CD14-positive monocyte (primary cell): ENCODE results near the gene HDAC4. TPM values are rescaled to one million over a fixed set of nuclear protein-coding genes. Genes with fewer than 3 reads are reported as not detected.

Experiments used
- DNase-seq, 3 donors: peaks; one replicate each; pipeline ENCODE4 v3.0.0-alpha.2; 2011 to 2022
- H2AFZ ChIP-seq: 2 replicates; pipeline ENCODE4 v1.6.0; 2012; ENCODE audit warnings: mild to moderate bottlenecking, low read depth, low read length, inconsistent platforms; ENCODE audit not compliant: insufficient read depth, poor library complexity, severe bottlenecking
- H3K27ac ChIP-seq, 2 donors: 1 replicate in 1 of 2; 2 replicates in 1 of 2; pipeline ENCODE4 v1.5.1; 2012 to 2013; ENCODE audit warnings: low read length in 2 of 2, control low read depth in 1 of 2, inconsistent platforms in 1 of 2, low read depth in 1 of 2, mild to moderate bottlenecking in 1 of 2
- H3K27me3 ChIP-seq, 2 donors: one replicate each; pipeline versions ENCODE4 v1.6.0 to v1.6.1; 2011 to 2013; ENCODE audit warnings: low read length in 2 of 2; ENCODE audit not compliant: control insufficient read depth in 2 of 2, insufficient read depth in 2 of 2
- H3K36me3 ChIP-seq, 2 donors: replicated peaks in 1 of 2; 1 replicate in 1 of 2; 2 replicates in 1 of 2; pipeline versions ENCODE4 v1.5.1 to v1.6.1; 2012 to 2013; ENCODE audit warnings: low read length in 2 of 2, control low read depth in 1 of 2, inconsistent platforms in 1 of 2, mild to moderate bottlenecking in 1 of 2; ENCODE audit not compliant: insufficient read depth in 2 of 2, control insufficient read depth in 1 of 2
- H3K4me1 ChIP-seq, 2 donors: 1 replicate in 1 of 2; 2 replicates in 1 of 2; pipeline versions ENCODE4 v1.5.1 to v1.6.1; 2012 to 2013; ENCODE audit warnings: low read length in 2 of 2, control low read depth in 1 of 2, inconsistent platforms in 1 of 2, mild to moderate bottlenecking in 1 of 2, moderate library complexity in 1 of 2; ENCODE audit not compliant: insufficient read depth in 2 of 2, control insufficient read depth in 1 of 2
- H3K4me2 ChIP-seq: replicated peaks from 2 replicates; pipeline ENCODE3; 2012; ENCODE audit warnings: low read length, moderate library complexity, mild to moderate bottlenecking; ENCODE audit not compliant: poor library complexity, severe bottlenecking; ENCODE audit errors: extremely low read depth
- H3K4me3 ChIP-seq, 3 experiments: fragments of 200-600 bp in 1 of 3; sonication (generic) in 1 of 3; replicated peaks in 1 of 3; 1 replicate in 2 of 3; 2 replicates in 1 of 3; pipeline ENCODE4 v1.5.1; 2011 to 2013; ENCODE audit warnings: low read length in 3 of 3, mild to moderate bottlenecking in 3 of 3, control low read depth in 2 of 3, low read depth in 2 of 3, inconsistent platforms in 1 of 3, moderate library complexity in 1 of 3
- H3K79me2 ChIP-seq: 2 replicates; pipeline ENCODE4 v1.6.0; 2012; ENCODE audit warnings: mild to moderate bottlenecking, control low read depth, inconsistent platforms, low read length, moderate library complexity; ENCODE audit not compliant: insufficient read depth
- H3K9ac ChIP-seq: 2 replicates; pipeline ENCODE4 v1.6.0; 2017; ENCODE audit warnings: low read length, mild to moderate bottlenecking; ENCODE audit not compliant: insufficient read depth, poor library complexity, severe bottlenecking
- H3K9me3 ChIP-seq, 2 donors: replicated peaks in 1 of 2; 1 replicate in 1 of 2; 2 replicates in 1 of 2; pipeline versions ENCODE4 v1.5.1 to v1.6.1; 2012 to 2013; ENCODE audit warnings: low read length in 2 of 2, control low read depth in 1 of 2; ENCODE audit not compliant: control insufficient read depth in 1 of 2, insufficient read depth in 1 of 2
- H4K20me1 ChIP-seq: 2 replicates; pipeline ENCODE4 v1.6.0; 2012; ENCODE audit warnings: mild to moderate bottlenecking, low read length, control low read depth, moderate library complexity; ENCODE audit not compliant: insufficient read depth
- H3K27ac Mint-ChIP-seq, 7 donors: one replicate each; pipeline ENCODE4 v1.8.0; 2020; ENCODE audit warnings: mild to moderate bottlenecking in 7 of 7, mixed read lengths in 7 of 7, moderate library complexity in 6 of 7, inconsistent platforms in 2 of 7
- H3K27me3 Mint-ChIP-seq, 3 donors: one replicate each; pipeline ENCODE4 v1.8.0; 2021 to 2022; ENCODE audit warnings: low read depth in 3 of 3, mild to moderate bottlenecking in 3 of 3, mixed read lengths in 3 of 3, moderate library complexity in 3 of 3, inconsistent platforms in 1 of 3
- H3K36me3 Mint-ChIP-seq, 2 donors: one replicate each; pipeline ENCODE4 v1.8.0; 2020; ENCODE audit warnings: mixed read lengths in 2 of 2, inconsistent platforms in 1 of 2, mild to moderate bottlenecking in 1 of 2
- H3K4me1 Mint-ChIP-seq: one replicate; pipeline ENCODE4 v1.8.0; 2020; ENCODE audit warnings: mild to moderate bottlenecking, mixed read lengths
- H3K4me3 Mint-ChIP-seq, 2 donors: one replicate each; pipeline ENCODE4 v1.8.0; 2020; ENCODE audit warnings: mild to moderate bottlenecking in 2 of 2, mixed read lengths in 2 of 2, moderate library complexity in 1 of 2
- H3K9me3 Mint-ChIP-seq, 7 donors: one replicate each; pipeline ENCODE4 v1.8.0; 2020 to 2022; ENCODE audit warnings: mixed read lengths in 7 of 7, mild to moderate bottlenecking in 6 of 7, moderate library complexity in 6 of 7, inconsistent platforms in 2 of 7
- CTCF ChIP-seq: fragments of 200-600 bp; IDR thresholded peaks from one replicate; pipeline ENCODE4 v1.8.0; 2022; ENCODE audit warnings: antibody characterized with exemption, mild to moderate bottlenecking
- WGBS: methylation state at CpG from one replicate; pipeline ENCODE4 v1.1.5; 2013; ENCODE audit warnings: missing lambda C conversion rate; ENCODE audit not compliant: insufficient coverage; 5-methylcytosine and 5-hydroxymethylcytosine counted together
- intact Hi-C, 2 donors: fragments of 100-400 bp; cut with micrococcal nuclease; formaldehyde crosslinking; loops; one replicate each; pipeline versions ENCODE4 v1.15.0 to v1.15.1; 2023
- polyA plus RNA-seq, 3 donors: library from polyadenylated mRNA; depleted of rRNA in 1 of 3; unstranded in 2 of 3; stranded (reverse) in 1 of 3; fragments of 300-500 nt in 2 of 3; fragments of >200 nt in 1 of 3; fragmentation: Illumina TruSeq in 2 of 3; gene quantifications; 1 replicate in 2 of 3; 2 replicates in 1 of 3; pipeline ENCODE4 v1.2.3, GENCODE V29; 2012 to 2021

The HDAC4 gene
- polyA plus RNA-seq, 3 donors = 3.3 to 23.0 (median 4.5) TPM

- Histone ChIP-seq H3K9ac (peak overlapping the region; percentile 64), H3K27ac (peak overlapping the region; percentile 92 to 100), H3K36me3 (no peaks in the 10 kb centered on the region), H3K4me2 (peak overlapping the region; percentile 66), H3K9me3 (no peaks in the 10 kb centered on the region), H4K20me1 (no peaks in the 10 kb centered on the region), H3K79me2 (peaks cover 82% of the 10 kb centered on the region), H2AFZ (no peak overlapping the region), H3K4me1 (peaks cover 84 to 86% of the 10 kb centered on the region in 2 donors), H3K4me3 (peak overlapping the region; percentile 13 to 65 (median 30)), H3K27me3 (no peaks in the 10 kb centered on the region)
- DNase-seq = peak; percentile 72 to 91 (median 81)
- WGBS = 0% methylated on average over 5 of the region's 10 CpGs
- TF ChIP-seq CTCF = no peak
- H3K36me3 Mint-ChIP-seq = peaks cover 11 to 15% of the 10 kb centered on the region in 2 donors
- H3K4me1 Mint-ChIP-seq = peaks cover 88% of the 10 kb centered on the region
- H3K9me3 Mint-ChIP-seq = no peaks in the 10 kb centered on the region
- peak overlapping the region; percentile 97 to 100 (median 100) for H3K27ac Mint-ChIP-seq
- H3K27me3 Mint-ChIP-seq = peaks cover 0 to 2% (median 0%) of the 10 kb centered on the region in 3 donors
- intact Hi-C loops = loop anchor here (5.0 to 10.0 kb wide), 3 partner anchors 44 to 384 kb away; no protein-coding TSS in a partner anchor
- peak overlapping the region; percentile 74 to 88 for H3K4me3 Mint-ChIP-seq
Measured at GRCh38 chr2:239222706-239223309, 178.0 kb downstream of the HDAC4 start.

- Mint-ChIP-seq H3K4me1 (peaks cover 88% of the 10 kb centered on the region), H3K27ac (peak overlapping the region; percentile 97 to 100 (median 100)), H3K4me3 (peak overlapping the region; percentile 74 to 88), H3K36me3 (peaks cover 9 to 15% of the 10 kb centered on the region in 2 donors), H3K9me3 (no peaks in the 10 kb centered on the region), H3K27me3 (peaks cover 0 to 2% (median 0%) of the 10 kb centered on the region in 3 donors)
- no peaks in the 10 kb centered on the region for H3K27me3 ChIP-seq
- DNase-seq = peak; percentile 59 to 87 (median 74)
- peaks cover 82% of the 10 kb centered on the region for H3K79me2 ChIP-seq
- H3K4me2 ChIP-seq = peak overlapping the region; percentile 66
- H3K27ac ChIP-seq = peak overlapping the region; percentile 92 to 100
- H3K9ac ChIP-seq = peak overlapping the region; percentile 64
- intact Hi-C loops = loop anchor here (5.0 to 10.0 kb wide), 3 partner anchors 45 to 385 kb away; no protein-coding TSS in a partner anchor
- H3K9me3 ChIP-seq = no peaks in the 10 kb centered on the region
- peaks cover 84 to 86% of the 10 kb centered on the region in 2 donors for H3K4me1 ChIP-seq
- no peak for TF ChIP-seq CTCF
- no CpG with 5 or more reads among the region's 2 CpGs for WGBS
- peak overlapping the region; percentile 13 to 65 (median 30) for H3K4me3 ChIP-seq
- no peaks in the 10 kb centered on the region for H3K36me3 ChIP-seq
- no peaks in the 10 kb centered on the region for H4K20me1 ChIP-seq
- H2AFZ ChIP-seq = no peak overlapping the region
Measured at GRCh38 chr2:239222312-239222660, 178.5 kb downstream of the HDAC4 start.
